ENCODE data around the gene ZMAT5. TPM values are rescaled to one million over a fixed set of nuclear protein-coding genes. Genes with fewer than 3 reads are reported as not detected.

The ZMAT5 gene
- total and polyA plus RNA-seq, 8 donors = 8.3 to 20.7 (median 11.3) TPM

DNA sequence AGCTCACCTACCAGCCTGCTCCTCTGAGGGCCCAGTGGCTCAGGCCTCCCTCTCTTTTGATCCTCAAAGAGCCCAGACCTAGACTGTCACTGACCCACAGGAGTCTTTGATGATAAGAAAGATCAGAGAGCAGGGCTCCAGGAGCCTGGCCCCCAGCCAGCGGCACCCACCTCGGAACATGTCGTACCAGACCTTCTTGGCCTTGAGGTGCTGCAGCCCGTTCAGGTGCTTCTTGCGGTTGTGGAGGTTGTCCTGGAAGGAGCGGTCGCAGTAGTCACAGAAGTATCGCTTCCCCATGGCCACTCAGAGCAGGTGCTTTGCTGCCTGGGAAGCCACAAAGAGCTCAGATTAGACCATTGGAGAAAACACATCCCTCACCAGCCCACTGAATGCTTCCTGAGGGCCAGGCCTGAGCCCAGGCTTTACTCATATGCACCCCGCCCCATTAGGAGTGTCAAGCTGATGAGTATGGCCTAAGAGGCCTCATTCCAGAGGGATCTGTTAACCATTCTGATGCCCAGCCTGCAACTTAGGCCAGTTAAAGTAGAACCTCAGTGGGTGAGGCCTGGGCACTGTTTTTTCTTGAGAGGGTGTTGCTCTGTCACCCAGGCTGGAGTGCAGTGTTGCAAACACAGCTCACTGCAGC is 18.4 kb downstream of the ZMAT5 start:
- ATAC-seq = no peak
- TF ChIP-seq, protein P1, sequence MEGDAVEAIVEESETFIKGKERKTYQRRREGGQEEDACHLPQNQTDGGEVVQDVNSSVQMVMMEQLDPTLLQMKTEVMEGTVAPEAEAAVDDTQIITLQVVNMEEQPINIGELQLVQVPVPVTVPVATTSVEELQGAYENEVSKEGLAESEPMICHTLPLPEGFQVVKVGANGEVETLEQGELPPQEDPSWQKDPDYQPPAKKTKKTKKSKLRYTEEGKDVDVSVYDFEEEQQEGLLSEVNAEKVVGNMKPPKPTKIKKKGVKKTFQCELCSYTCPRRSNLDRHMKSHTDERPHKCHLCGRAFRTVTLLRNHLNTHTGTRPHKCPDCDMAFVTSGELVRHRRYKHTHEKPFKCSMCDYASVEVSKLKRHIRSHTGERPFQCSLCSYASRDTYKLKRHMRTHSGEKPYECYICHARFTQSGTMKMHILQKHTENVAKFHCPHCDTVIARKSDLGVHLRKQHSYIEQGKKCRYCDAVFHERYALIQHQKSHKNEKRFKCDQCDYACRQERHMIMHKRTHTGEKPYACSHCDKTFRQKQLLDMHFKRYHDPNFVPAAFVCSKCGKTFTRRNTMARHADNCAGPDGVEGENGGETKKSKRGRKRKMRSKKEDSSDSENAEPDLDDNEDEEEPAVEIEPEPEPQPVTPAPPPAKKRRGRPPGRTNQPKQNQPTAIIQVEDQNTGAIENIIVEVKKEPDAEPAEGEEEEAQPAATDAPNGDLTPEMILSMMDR (IDR thresholded peaks at IDR 0.05) = no peak
- 86 to 88% methylated on average over 9 of the region's 9 CpGs for WGBS, 2 donors
- intact Hi-C loops (cut with DNase I) = no loop called here
- no peak overlapping the region for H3K4me3 ChIP-seq
- H3K27ac ChIP-seq = no peak overlapping the region
- DNase-seq = no peak
- no peaks in the 10 kb centered on the region for H3K9me3 ChIP-seq
- H3K4me1 ChIP-seq = no peaks in the 10 kb centered on the region
- H3K36me3 ChIP-seq = peaks cover 0 to 15% (median 9%) of the 10 kb centered on the region in 3 donors
- FAIRE-seq = no peak
- H3K27me3 ChIP-seq = no peaks in the 10 kb centered on the region

DNA sequence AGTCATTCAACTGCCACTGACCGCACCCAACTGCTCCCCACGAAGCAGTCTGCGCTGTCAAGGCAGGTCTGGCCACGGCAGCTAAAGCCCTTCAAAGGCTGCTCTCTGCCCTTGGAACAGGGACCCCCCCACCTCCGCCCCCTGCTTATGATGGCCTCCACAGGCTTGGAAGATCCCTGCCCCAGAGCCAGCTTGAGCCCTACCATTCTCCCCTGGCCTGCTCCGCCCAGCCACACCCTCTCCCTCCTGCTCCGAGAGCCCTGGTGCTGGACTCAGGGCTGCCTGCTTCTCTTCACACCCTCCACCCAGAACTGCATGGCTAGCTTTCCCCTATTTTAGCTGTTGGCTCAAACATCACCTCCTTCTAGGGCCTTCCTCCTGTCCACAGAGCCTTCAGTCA is 19.0 kb downstream of the ZMAT5 start:
- Histone ChIP-seq H3K27ac (no peak overlapping the region), H3K4me1 (no peaks in the 10 kb centered on the region), H3K4me3 (no peak overlapping the region), H3K27me3 (no peaks in the 10 kb centered on the region), H3K36me3 (peaks cover 0 to 15% (median 9%) of the 10 kb centered on the region in 3 donors), H3K9me3 (no peaks in the 10 kb centered on the region)
- DNase-seq (no peak), ATAC-seq (no peak), FAIRE-seq (no peak)
- TF ChIP-seq, protein P1 (IDR thresholded peaks at IDR 0.05) = no peak
- intact Hi-C loops (cut with DNase I) = no loop called here
- 94 to 96% methylated on average over 7 of the region's 7 CpGs for WGBS, 2 donors

DNA sequence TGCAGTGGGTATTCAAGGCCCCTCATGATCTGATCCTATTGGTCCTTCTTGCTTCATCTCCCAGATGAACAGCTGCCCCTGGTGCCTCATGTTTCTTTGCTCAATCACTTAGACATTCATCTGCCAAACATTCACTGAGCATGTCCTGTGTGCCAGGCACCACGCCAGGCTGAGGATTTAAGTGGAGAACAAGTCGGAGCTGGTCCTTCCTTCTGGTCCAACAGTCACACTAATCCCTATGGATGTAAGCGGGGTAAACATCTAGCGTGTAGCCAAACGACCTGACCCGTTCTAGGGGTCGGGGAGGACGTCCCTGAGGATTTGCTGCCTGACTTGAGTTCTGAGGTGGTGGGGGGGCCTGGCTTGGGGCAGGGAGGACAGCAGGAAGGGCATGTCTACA is 21.9 kb downstream of the ZMAT5 start:
- peak in 2 of 4 donors; percentile 45 to 47 for ATAC-seq
- TF ChIP-seq, protein P1 (IDR thresholded peaks at IDR 0.05) = no peak
- DNase-seq = no peak
- Histone ChIP-seq H3K36me3 (peaks cover 0 to 15% (median 9%) of the 10 kb centered on the region in 3 donors), H3K9me3 (no peaks in the 10 kb centered on the region), H3K4me3 (no peak overlapping the region), H3K27ac (no peak overlapping the region), H3K4me1 (no peaks in the 10 kb centered on the region), H3K27me3 (no peaks in the 10 kb centered on the region)
- no peak for FAIRE-seq
- intact Hi-C loops (cut with DNase I) = no loop called here
- WGBS, 2 donors = 72 to 73% methylated on average over 8 of the region's 8 CpGs

DNA sequence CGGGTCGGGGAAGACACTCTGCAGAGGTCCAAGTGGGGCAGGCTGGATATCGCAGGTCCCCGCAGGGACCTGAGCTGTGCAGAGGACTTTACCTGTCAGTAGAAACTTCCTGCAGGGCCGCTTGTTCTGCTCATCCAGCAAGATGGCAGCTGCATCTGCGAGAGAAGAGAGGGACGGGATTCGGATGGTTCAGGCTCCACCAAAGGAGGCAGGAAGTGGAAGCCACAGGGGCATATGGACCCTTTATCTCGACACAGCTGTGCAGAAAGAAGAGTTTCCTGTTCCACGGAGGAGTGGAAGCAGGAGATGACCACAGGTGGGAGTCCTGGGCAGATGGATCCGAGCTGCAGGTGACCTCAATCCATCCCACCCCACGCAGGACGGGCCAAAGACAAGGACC is 24.5 kb downstream of the ZMAT5 start:
- ATAC-seq = no peak
- 76 to 90% methylated on average over 13 of the region's 13 CpGs for WGBS, 2 donors
- no peak for FAIRE-seq
- no peaks in the 10 kb centered on the region for H3K4me1 ChIP-seq
- DNase-seq = no peak
- TF ChIP-seq, protein P1 (IDR thresholded peaks at IDR 0.05) = no peak
- no peak overlapping the region for H3K4me3 ChIP-seq
- H3K27me3 ChIP-seq = no peaks in the 10 kb centered on the region
- no peaks in the 10 kb centered on the region for H3K9me3 ChIP-seq
- intact Hi-C loops (cut with DNase I) = no loop called here
- H3K36me3 ChIP-seq = peaks cover 0 to 10% (median 0%) of the 10 kb centered on the region in 3 donors
- no peak overlapping the region for H3K27ac ChIP-seq

DNA sequence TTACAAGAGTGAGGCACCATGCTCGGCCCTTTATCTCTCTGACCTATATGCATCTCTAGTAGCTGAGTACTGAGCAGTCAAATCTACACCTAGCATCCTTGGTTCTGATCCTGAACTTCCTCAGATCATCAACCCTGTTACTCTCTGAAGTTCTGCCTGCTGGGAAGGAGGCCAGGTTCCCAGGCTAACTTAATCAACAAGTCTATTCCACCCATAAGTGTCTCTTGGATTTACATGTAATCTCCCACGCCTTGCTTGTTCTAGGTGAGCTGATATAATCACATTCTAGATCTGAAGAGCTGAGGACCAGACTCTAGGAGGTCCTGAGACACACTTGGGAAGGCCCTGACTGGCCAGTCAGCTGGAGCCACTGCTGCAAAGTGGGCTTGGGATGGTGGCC is 24.9 kb downstream of the ZMAT5 start:
- DNase-seq (no peak), ATAC-seq (no peak), FAIRE-seq (no peak)
- Histone ChIP-seq H3K4me1 (no peaks in the 10 kb centered on the region), H3K36me3 (peaks cover 0 to 6% (median 0%) of the 10 kb centered on the region in 3 donors), H3K27ac (no peak overlapping the region), H3K9me3 (no peaks in the 10 kb centered on the region), H3K4me3 (no peak overlapping the region), H3K27me3 (no peaks in the 10 kb centered on the region)
- 84 to 92% methylated on average over 2 of the region's 2 CpGs for WGBS, 2 donors
- TF ChIP-seq, protein P1 (IDR thresholded peaks at IDR 0.05) = no peak
- intact Hi-C loops (cut with DNase I) = no loop called here
